Uterus (tissue), 2 donors: ENCODE results near the gene PRRG2.

Source experiments
- CTCF ChIP-seq, 4 experiments: fragments of 200-600 bp in 2 of 4; fragments of 450-650 bp in 2 of 4; sonication (generic) in 2 of 4; IDR thresholded peaks; one replicate each; pipeline ENCODE4 v1.5.1; 2016 to 2019; ENCODE audit warnings: antibody characterized with exemption in 4 of 4, mild to moderate bottlenecking in 2 of 4, moderate library complexity in 1 of 4
- POLR2A ChIP-seq, 2 donors: fragments of 450-650 bp; IDR thresholded peaks; one replicate each; pipeline ENCODE4 v1.6.1; 2016; ENCODE audit warnings: antibody characterized with exemption in 2 of 2, mild to moderate bottlenecking in 1 of 2, moderate library complexity in 1 of 2

DNA sequence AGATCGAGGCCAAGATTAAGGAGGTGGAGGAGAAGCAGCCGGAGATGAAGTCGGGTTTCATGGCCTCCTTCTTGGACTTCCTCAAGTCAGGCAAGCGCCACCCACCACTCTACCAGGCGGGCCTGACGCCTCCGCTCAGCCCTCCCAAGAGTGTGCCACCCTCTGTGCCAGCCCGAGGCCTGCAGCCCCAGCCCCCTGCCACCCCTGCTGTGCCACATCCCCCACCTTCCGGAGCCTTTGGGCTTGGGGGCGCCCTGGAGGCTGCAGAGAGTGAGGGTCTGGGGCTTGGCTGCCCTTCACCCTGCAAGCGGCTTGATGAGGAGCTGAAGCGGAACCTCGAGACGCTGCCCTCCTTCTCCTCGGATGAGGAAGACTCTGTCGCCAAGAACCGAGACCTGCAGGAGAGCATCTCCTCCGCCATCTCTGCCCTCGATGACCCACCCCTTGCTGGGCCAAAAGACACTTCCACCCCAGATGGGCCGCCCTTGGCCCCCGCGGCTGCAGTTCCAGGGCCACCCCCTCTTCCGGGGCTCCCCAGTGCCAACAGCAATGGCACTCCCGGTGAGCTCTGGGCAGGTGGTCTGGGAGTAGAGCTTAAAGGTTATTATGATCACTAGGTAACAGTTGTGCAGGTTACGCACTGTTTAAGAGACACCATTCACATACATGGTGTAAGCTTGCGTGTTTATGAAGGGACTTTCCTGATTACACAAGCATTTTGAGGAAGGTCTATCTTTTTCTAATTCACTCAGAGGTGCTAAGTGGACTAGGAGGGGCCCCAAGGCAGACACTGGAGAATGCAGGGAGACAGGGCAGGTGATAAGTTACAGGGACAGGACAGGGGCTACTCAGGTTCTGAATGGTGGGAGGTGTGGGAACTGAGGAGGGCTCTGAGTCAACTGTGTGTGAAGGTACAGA, 18.5 kb downstream of the PRRG2 start:
- TF ChIP-seq CTCF (IDR thresholded peaks at IDR 0.05) (no peak), POLR2A (IDR thresholded peaks at IDR 0.05) (no peak)
